HG02678 (cell line): ENCODE results near the gene RANBP3.
"Not testable (repeated sequence)": the region's sequence is repeated elsewhere in the genome, so short reads cannot be mapped to it uniquely, and the experiment has no call there.

ENCODE experiments used
- ATAC-seq: cut with Tn5 transposase; IDR thresholded peaks from one replicate; pipeline ENCODE4 v1.9.1; 2021; ENCODE audit warnings: mild to moderate bottlenecking, moderate library complexity; ENCODE audit not compliant: unreplicated experiment

Gene RANBP3

GRCh38 chr19:5988517-5989387, 10.8 kb upstream of the RANBP3 start:
- no peak for ATAC-seq

GRCh38 chr19:5987077-5987818, 9.3 kb upstream of the RANBP3 start:
- no peak for ATAC-seq

GRCh38 chr19:5985837-5986236, 7.9 kb upstream of the RANBP3 start:
- ATAC-seq, result not testable (repeated sequence)

- ATAC-seq, result no peak
Measured at GRCh38 chr19:5985098-5985783, 7.3 kb upstream of the RANBP3 start.

GRCh38 chr19:5984600-5984999, 6.7 kb upstream of the RANBP3 start:
- no peak for ATAC-seq

- ATAC-seq, result no peak
Measured at GRCh38 chr19:5983367-5983955, 5.5 kb upstream of the RANBP3 start.

- ATAC-seq, result no peak
Measured at GRCh38 chr19:5978606-5979552, 939 bp upstream of the RANBP3 start.

- peak; percentile 10 for ATAC-seq
Measured at GRCh38 chr19:5977222-5977784, 637 bp downstream of the RANBP3 start.

- no peak for ATAC-seq
Measured at GRCh38 chr19:5976768-5977167, 1.2 kb downstream of the RANBP3 start.

GRCh38 chr19:5975388-5975728, 2.6 kb downstream of the RANBP3 start:
- ATAC-seq, result no peak

GRCh38 chr19:5974721-5975387, 3.1 kb downstream of the RANBP3 start:
- no peak for ATAC-seq

GRCh38 chr19:5973867-5974635, 3.9 kb downstream of the RANBP3 start:
- no peak for ATAC-seq

GRCh38 chr19:5973376-5973775, 4.6 kb downstream of the RANBP3 start:
- no peak for ATAC-seq

- no peak for ATAC-seq
Measured at GRCh38 chr19:5972355-5972731, 5.6 kb downstream of the RANBP3 start.

GRCh38 chr19:5971714-5972354, 6.1 kb downstream of the RANBP3 start:
- ATAC-seq, result no peak

- ATAC-seq, result no peak
Measured at GRCh38 chr19:5969476-5969875, 8.5 kb downstream of the RANBP3 start.

- no peak for ATAC-seq
Measured at GRCh38 chr19:5968431-5969373, 9.2 kb downstream of the RANBP3 start.
